H9 (cell line): ENCODE measurements around the gene CCDC93. TPM values are rescaled to one million over a fixed set of nuclear protein-coding genes. Genes with fewer than 3 reads are reported as not detected.

Experiments
- DNase-seq: peaks from one replicate; pipeline ENCODE4 v3.0.0-alpha.2; 2017
- H2AFZ ChIP-seq: one replicate; pipeline ENCODE4 v1.6.1; 2013; ENCODE audit warnings: mild to moderate bottlenecking, low read length, control low read depth, moderate library complexity
- H2AK5ac ChIP-seq: 2 replicates; pipeline ENCODE4 v1.6.1; 2013; ENCODE audit warnings: low read length, control low read depth, mixed read lengths; ENCODE audit not compliant: insufficient read length
- H2BK120ac ChIP-seq: one replicate; pipeline ENCODE4 v1.6.1; 2013; ENCODE audit warnings: low read depth, mild to moderate bottlenecking, low read length, control low read depth, inconsistent platforms; ENCODE audit not compliant: poor library complexity, severe bottlenecking
- H2BK12ac ChIP-seq: 2 replicates; pipeline ENCODE4 v1.6.1; 2013; ENCODE audit warnings: low read length, control low read depth, mixed read lengths, low read depth; ENCODE audit not compliant: insufficient read length
- H2BK15ac ChIP-seq: 2 replicates; pipeline ENCODE4 v1.6.1; 2013; ENCODE audit warnings: low read depth, low read length, control low read depth
- H2BK20ac ChIP-seq: one replicate; pipeline ENCODE4 v1.6.1; 2013; ENCODE audit warnings: low read depth, mild to moderate bottlenecking, low read length, control low read depth, inconsistent platforms; ENCODE audit not compliant: poor library complexity, severe bottlenecking
- H2BK5ac ChIP-seq: 2 replicates; pipeline ENCODE4 v1.6.1; 2013; ENCODE audit warnings: low read length, control low read depth, mixed read lengths; ENCODE audit not compliant: insufficient read length
- H3K14ac ChIP-seq: 2 replicates; pipeline ENCODE4 v1.6.1; 2013; ENCODE audit warnings: low read length, control low read depth; ENCODE audit not compliant: insufficient read depth
- H3K18ac ChIP-seq: 2 replicates; pipeline ENCODE4 v1.6.1; 2013; ENCODE audit warnings: low read depth, mild to moderate bottlenecking, mixed read lengths, low read length, control low read depth; ENCODE audit not compliant: insufficient read length
- H3K23ac ChIP-seq: 2 replicates; pipeline ENCODE4 v1.6.1; 2013; ENCODE audit warnings: low read length, control low read depth, mixed read lengths, low read depth; ENCODE audit not compliant: insufficient read length
- H3K23me2 ChIP-seq: 2 replicates; pipeline ENCODE4 v1.6.1; 2013; ENCODE audit warnings: low read depth, mild to moderate bottlenecking, mixed read lengths, low read length, control low read depth; ENCODE audit not compliant: insufficient read length, poor library complexity, severe bottlenecking
- H3K27ac ChIP-seq: 2 replicates; pipeline ENCODE4 v1.5.1; 2013; ENCODE audit warnings: low read length, control low read depth, mixed read lengths, low read depth; ENCODE audit not compliant: insufficient read length
- H3K27me3 ChIP-seq: 2 replicates; pipeline ENCODE4 v1.6.1; 2013; ENCODE audit warnings: low read length, control low read depth, inconsistent platforms; ENCODE audit not compliant: insufficient read depth
- H3K4ac ChIP-seq: 2 replicates; pipeline ENCODE4 v1.6.1; 2013; ENCODE audit warnings: low read depth, mild to moderate bottlenecking, control low read depth, inconsistent platforms, low read length, moderate library complexity
- H3K4me1 ChIP-seq: 2 replicates; pipeline ENCODE4 v1.6.1; 2013; ENCODE audit warnings: low read length, control low read depth, inconsistent platforms; ENCODE audit not compliant: insufficient read depth
- H3K4me2 ChIP-seq: 2 replicates; pipeline ENCODE4 v1.6.1; 2013; ENCODE audit warnings: low read length, control low read depth, mixed read lengths; ENCODE audit not compliant: insufficient read length, insufficient read depth
- H3K56ac ChIP-seq: 2 replicates; pipeline ENCODE4 v1.6.1; 2013; ENCODE audit warnings: low read depth, mild to moderate bottlenecking, mixed read lengths, low read length, control low read depth; ENCODE audit not compliant: insufficient read length
- H3K79me1 ChIP-seq: 2 replicates; pipeline ENCODE4 v1.6.1; 2013; ENCODE audit warnings: low read depth, mild to moderate bottlenecking, moderate library complexity, low read length, control low read depth, inconsistent platforms; ENCODE audit not compliant: insufficient read depth, poor library complexity, severe bottlenecking
- H3K79me2 ChIP-seq: 2 replicates; pipeline ENCODE4 v1.6.1; 2013; ENCODE audit warnings: low read length, control low read depth, inconsistent platforms; ENCODE audit not compliant: insufficient read depth
- H3K9ac ChIP-seq: 2 replicates; pipeline ENCODE4 v1.6.1; 2013; ENCODE audit warnings: low read length, control low read depth, mixed read lengths; ENCODE audit not compliant: insufficient read length; ENCODE audit errors: extremely low read depth
- H3K9me3 ChIP-seq: one replicate; pipeline ENCODE4 v1.6.1; 2013; ENCODE audit warnings: low read depth, low read length, inconsistent platforms; ENCODE audit not compliant: control insufficient read depth
- H3T11ph ChIP-seq: one replicate; pipeline ENCODE4 v1.6.1; 2013; ENCODE audit warnings: mild to moderate bottlenecking, low read length, control low read depth, inconsistent platforms
- H4K20me1 ChIP-seq: one replicate; pipeline ENCODE4 v1.6.1; 2013; ENCODE audit not compliant: control insufficient read depth, insufficient read length, insufficient read depth
- H4K5ac ChIP-seq: 2 replicates; pipeline ENCODE4 v1.6.1; 2013; ENCODE audit warnings: low read depth, mild to moderate bottlenecking, mixed read lengths, low read length, control low read depth; ENCODE audit not compliant: insufficient read length
- H4K8ac ChIP-seq: replicated peaks from 2 replicates; pipeline ENCODE4 v1.6.1; 2013; ENCODE audit warnings: low read length, control low read depth, mixed read lengths, low read depth; ENCODE audit not compliant: insufficient read length
- H4K91ac ChIP-seq: 2 replicates; pipeline ENCODE4 v1.6.1; 2013; ENCODE audit warnings: low read depth, mild to moderate bottlenecking, moderate library complexity, mixed read lengths, low read length, control low read depth; ENCODE audit not compliant: insufficient read length
- H3K27ac Mint-ChIP-seq, 3 experiments: 2 replicates in 2 of 3; 3 replicates in 1 of 3; pipeline ENCODE4 v1.8.0; 2020 to 2021; ENCODE audit warnings: mixed read lengths in 3 of 3, mild to moderate bottlenecking in 1 of 3, moderate library complexity in 1 of 3
- H3K27me3 Mint-ChIP-seq: 2 replicates; pipeline ENCODE4 v1.8.0; 2021; ENCODE audit warnings: low read depth, mild to moderate bottlenecking, moderate library complexity, mixed read lengths
- H3K36me3 Mint-ChIP-seq, 3 experiments: 2 replicates in 2 of 3; 3 replicates in 1 of 3; pipeline ENCODE4 v1.8.0; 2020 to 2021; ENCODE audit warnings: low read depth in 3 of 3, mixed read lengths in 3 of 3; ENCODE audit not compliant: insufficient read depth in 1 of 3
- H3K4me1 Mint-ChIP-seq, 2 experiments: 2 replicates each; pipeline ENCODE4 v1.8.0; 2020; ENCODE audit warnings: mixed read lengths in 2 of 2
- H3K4me3 Mint-ChIP-seq, 2 experiments: 2 replicates in 1 of 2; 3 replicates in 1 of 2; pipeline ENCODE4 v1.8.0; 2020 to 2021; ENCODE audit warnings: mild to moderate bottlenecking in 2 of 2, mixed read lengths in 2 of 2, moderate library complexity in 1 of 2
- H3K9me3 Mint-ChIP-seq, 2 experiments: 2 replicates in 1 of 2; 3 replicates in 1 of 2; pipeline ENCODE4 v1.8.0; 2020; ENCODE audit warnings: mild to moderate bottlenecking in 2 of 2, mixed read lengths in 2 of 2, moderate library complexity in 1 of 2
- CTCF ChIP-seq: fragments of 200-600 bp; sonication (generic); conservative IDR thresholded peaks from 3 replicates; pipeline ENCODE4 v1.8.0; 2021; ENCODE audit warnings: antibody characterized with exemption, mild to moderate bottlenecking
- total RNA-seq: library from RNA; stranded (reverse); gene quantifications from 2 replicates; pipeline ENCODE4 v1.2.1, GENCODE V29; 2021

The CCDC93 gene
- total RNA-seq, 1 experiment from 2014 or later, result 16.4 TPM

GRCh38 chr2:117952701-117953100 is 61.2 kb downstream of the CCDC93 start:
- H2BK15ac ChIP-seq, result no peak overlapping the region
- no peak overlapping the region for H4K5ac ChIP-seq
- no peak overlapping the region for H3K23ac ChIP-seq
- H2BK12ac ChIP-seq, result no peak overlapping the region
- H3K4me1 Mint-ChIP-seq, result peaks cover 3% of the 10 kb centered on the region in 2 experiments; a peak in 1 of 4 replicates
- H3K9me3 ChIP-seq, result no peaks in the 10 kb centered on the region
- no peak overlapping the region for H3T11ph ChIP-seq
- H3K9ac ChIP-seq, result no peak overlapping the region
- no peak overlapping the region for H3K4me2 ChIP-seq
- H3K9me3 Mint-ChIP-seq, result no peaks in the 10 kb centered on the region
- no peaks in the 10 kb centered on the region for H3K23me2 ChIP-seq
- H4K20me1 ChIP-seq, result no peaks in the 10 kb centered on the region
- no peak overlapping the region for H2AK5ac ChIP-seq
- peaks cover 2 to 49% (median 28%) of the 10 kb centered on the region in 3 experiments; a peak in 5 of 7 replicates for H3K36me3 Mint-ChIP-seq
- H3K79me2 ChIP-seq, result no peaks in the 10 kb centered on the region
- H2AFZ ChIP-seq, result no peak overlapping the region
- no peak overlapping the region for H3K18ac ChIP-seq
- H3K27me3 Mint-ChIP-seq, result no peaks in the 10 kb centered on the region
- TF ChIP-seq CTCF, result no peak
- H3K4me3 Mint-ChIP-seq, result no peak overlapping the region
- H2BK20ac ChIP-seq, result no peak overlapping the region
- no peaks in the 10 kb centered on the region for H3K4me1 ChIP-seq
- no peak for DNase-seq
- H4K8ac ChIP-seq, result no peak overlapping the region
- H3K27ac Mint-ChIP-seq, result no peak overlapping the region
- H3K4ac ChIP-seq, result no peak overlapping the region
- no peaks in the 10 kb centered on the region for H3K27me3 ChIP-seq
- no peak overlapping the region for H3K56ac ChIP-seq
- no peak overlapping the region for H4K91ac ChIP-seq
- H3K14ac ChIP-seq, result no peak overlapping the region
- no peak overlapping the region for H2BK120ac ChIP-seq
- no peak overlapping the region for H3K27ac ChIP-seq
- H2BK5ac ChIP-seq, result no peak overlapping the region
- H3K79me1 ChIP-seq, result no peaks in the 10 kb centered on the region
